ENCODE measurements around the gene LYST. TPM values are rescaled to one million over a fixed set of nuclear protein-coding genes. Genes with fewer than 3 reads are reported as not detected.

LYST gene
- total RNA-seq, 2 experiments from 2014 or later: 77.4 to 87.3 TPM

DNA sequence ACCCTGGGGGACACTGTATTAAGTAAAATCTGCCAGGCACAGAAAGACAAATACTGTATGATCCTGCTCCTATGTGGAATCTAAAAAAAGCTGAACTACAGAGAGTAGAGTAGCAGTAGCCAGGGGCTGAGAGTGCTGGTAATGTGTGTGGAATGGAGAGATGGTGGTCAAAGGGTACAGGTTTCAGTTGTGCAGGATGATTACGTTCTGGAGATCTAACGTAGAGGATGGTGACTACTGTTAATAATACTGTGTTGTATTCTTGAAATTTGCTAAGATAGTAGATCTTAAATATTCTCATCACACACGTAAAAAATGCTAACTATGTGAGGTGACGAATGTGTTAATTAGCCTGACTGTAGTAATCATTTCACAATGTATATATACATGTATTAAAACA is 177.3 kb downstream of the LYST start:
- Mint-ChIP-seq H3K9me3 (no peaks in the 10 kb centered on the region), H3K4me1 (ENCODE audit: low read depth) (no peaks in the 10 kb centered on the region), H3K27ac (no peak overlapping the region), H3K4me3 (no peak overlapping the region), H3K27me3 (no peaks in the 10 kb centered on the region), H3K36me3 (ENCODE audit: low read depth) (peaks cover 42% of the 10 kb centered on the region)
- ChIA-PET CTCF (no interaction called here), POLR2A (no interaction called here)
- TF ChIP-seq, protein P1, sequence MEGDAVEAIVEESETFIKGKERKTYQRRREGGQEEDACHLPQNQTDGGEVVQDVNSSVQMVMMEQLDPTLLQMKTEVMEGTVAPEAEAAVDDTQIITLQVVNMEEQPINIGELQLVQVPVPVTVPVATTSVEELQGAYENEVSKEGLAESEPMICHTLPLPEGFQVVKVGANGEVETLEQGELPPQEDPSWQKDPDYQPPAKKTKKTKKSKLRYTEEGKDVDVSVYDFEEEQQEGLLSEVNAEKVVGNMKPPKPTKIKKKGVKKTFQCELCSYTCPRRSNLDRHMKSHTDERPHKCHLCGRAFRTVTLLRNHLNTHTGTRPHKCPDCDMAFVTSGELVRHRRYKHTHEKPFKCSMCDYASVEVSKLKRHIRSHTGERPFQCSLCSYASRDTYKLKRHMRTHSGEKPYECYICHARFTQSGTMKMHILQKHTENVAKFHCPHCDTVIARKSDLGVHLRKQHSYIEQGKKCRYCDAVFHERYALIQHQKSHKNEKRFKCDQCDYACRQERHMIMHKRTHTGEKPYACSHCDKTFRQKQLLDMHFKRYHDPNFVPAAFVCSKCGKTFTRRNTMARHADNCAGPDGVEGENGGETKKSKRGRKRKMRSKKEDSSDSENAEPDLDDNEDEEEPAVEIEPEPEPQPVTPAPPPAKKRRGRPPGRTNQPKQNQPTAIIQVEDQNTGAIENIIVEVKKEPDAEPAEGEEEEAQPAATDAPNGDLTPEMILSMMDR (IDR thresholded peaks at IDR 0.05): no peak
- no peak for ATAC-seq
- DNase-seq: no peak
- intact Hi-C loops (cut with micrococcal nuclease): no loop called here

DNA sequence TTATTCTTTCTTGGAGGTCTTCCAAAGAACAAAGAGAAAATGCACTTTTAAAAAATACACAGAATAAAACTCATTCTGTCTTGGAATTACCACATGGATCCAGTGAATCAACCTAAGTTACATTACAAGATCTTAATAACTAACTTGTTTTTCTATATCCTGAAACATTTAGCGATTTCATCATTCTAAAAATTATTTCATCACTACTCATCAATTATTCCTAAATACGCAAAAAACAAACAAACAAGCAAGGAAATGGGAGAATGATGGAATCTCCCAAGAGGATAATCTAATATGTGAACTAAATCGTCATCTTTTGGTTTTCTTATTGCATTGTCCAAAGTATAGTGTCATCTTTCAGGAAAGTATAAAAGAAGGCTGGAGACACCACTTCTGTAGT is 178.6 kb downstream of the LYST start:
- Mint-ChIP-seq H3K27ac (no peak overlapping the region), H3K4me3 (no peak overlapping the region), H3K36me3 (ENCODE audit: low read depth) (peaks cover 45% of the 10 kb centered on the region), H3K4me1 (ENCODE audit: low read depth) (no peaks in the 10 kb centered on the region), H3K27me3 (no peaks in the 10 kb centered on the region), H3K9me3 (no peaks in the 10 kb centered on the region)
- ChIA-PET CTCF (no interaction called here), POLR2A (no interaction called here)
- TF ChIP-seq, protein P1 (IDR thresholded peaks at IDR 0.05): no peak
- DNase-seq (no peak), ATAC-seq (no peak)
- intact Hi-C loops (cut with micrococcal nuclease): no loop called here

DNA sequence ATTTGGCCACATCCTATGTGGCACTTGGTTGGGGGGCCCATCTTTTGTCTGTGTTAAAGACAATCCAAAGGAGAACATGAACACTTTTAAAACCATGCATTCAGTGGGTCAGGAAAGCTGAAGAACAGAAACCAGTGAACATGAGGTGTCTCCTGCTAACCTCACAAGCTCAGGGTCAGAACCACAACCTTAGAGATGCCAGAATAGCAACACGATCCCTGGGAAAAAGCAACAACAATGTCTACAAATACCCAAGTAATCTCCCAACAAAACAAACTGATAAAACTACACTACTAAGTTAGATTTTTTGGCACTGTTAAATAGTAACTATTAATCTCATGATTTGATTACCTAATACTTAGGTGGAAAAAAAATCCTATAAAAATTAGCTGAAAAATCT is 183.1 kb downstream of the LYST start:
- Mint-ChIP-seq H3K4me3 (no peak overlapping the region), H3K27me3 (no peaks in the 10 kb centered on the region), H3K4me1 (ENCODE audit: low read depth) (no peaks in the 10 kb centered on the region), H3K9me3 (no peaks in the 10 kb centered on the region), H3K27ac (no peak overlapping the region), H3K36me3 (ENCODE audit: low read depth) (peaks cover 62% of the 10 kb centered on the region)
- no peak for ATAC-seq
- intact Hi-C loops (cut with micrococcal nuclease): no loop called here
- TF ChIP-seq, protein P1 (IDR thresholded peaks at IDR 0.05): no peak
- CTCF ChIA-PET: interaction anchor here (1.0 kb wide), 2 partner anchors 9 to 82 kb away, joined by 3 read pairs; no protein-coding TSS in a partner anchor
- POLR2A ChIA-PET: interaction anchor here (0.7 kb wide), 1 partner anchor 11 kb away, joined by 4 read pairs; no protein-coding TSS in a partner anchor
- DNase-seq: no peak

DNA sequence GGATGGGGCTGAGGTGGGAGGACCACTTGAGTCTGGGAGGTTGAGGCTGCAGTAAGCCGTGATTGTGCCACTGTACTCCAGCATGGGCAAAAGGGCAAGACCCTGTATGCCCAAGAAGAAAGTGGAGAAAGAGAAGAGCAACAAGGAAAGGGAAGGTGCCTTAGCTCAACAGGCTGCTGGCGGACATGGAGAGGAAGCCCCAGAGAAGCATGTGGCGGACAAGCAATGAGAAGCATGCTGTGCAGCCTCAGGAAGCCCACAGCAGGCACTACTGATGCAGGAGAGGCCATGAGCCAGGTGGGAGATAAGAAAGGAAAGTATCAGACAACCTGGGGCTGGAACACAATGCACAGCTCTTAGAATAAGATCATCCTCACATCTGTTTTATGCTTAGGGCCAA is 184.5 kb downstream of the LYST start:
- no peak overlapping the region for H3K4me3 Mint-ChIP-seq
- no peaks in the 10 kb centered on the region for H3K4me1 Mint-ChIP-seq (ENCODE audit: low read depth)
- H3K27ac Mint-ChIP-seq: no peak overlapping the region
- no peak for DNase-seq
- no peak for ATAC-seq
- TF ChIP-seq, protein P1 (IDR thresholded peaks at IDR 0.05): no peak
- peaks cover 58% of the 10 kb centered on the region for H3K36me3 Mint-ChIP-seq (ENCODE audit: low read depth)
- H3K27me3 Mint-ChIP-seq: no peaks in the 10 kb centered on the region
- ChIA-PET POLR2A (no interaction called here), CTCF (interaction anchor here (1.0 kb wide), 1 partner anchor 290 kb away, joined by 3 read pairs; no protein-coding TSS in a partner anchor)
- H3K9me3 Mint-ChIP-seq: no peaks in the 10 kb centered on the region
- intact Hi-C loops (cut with micrococcal nuclease): no loop called here

DNA sequence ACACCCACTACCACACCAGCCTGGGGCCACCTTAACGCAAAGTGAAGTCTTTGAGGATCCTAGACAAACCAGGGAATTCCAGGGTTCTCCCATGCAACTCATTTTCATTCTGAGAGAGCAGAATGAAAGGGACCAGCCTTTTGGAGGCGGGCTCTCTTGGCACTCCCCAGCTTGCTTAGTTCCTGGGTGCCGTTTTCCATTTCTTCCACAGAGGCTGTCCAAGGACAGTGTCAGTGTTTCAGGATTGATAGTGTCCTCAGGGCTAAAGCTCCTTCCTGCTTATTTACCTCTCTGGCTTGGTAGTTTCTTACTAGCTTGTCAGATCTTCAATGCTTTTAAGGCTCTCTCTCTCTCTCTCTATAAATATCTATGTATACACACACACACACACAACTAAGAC is 187.1 kb downstream of the LYST start:
- ChIA-PET CTCF (interaction anchor here (1.0 to 1.5 kb wide), 3 partner anchors 22 to 105 kb away, joined by 3 to 5 read pairs (median 3); no protein-coding TSS in a partner anchor), POLR2A (no interaction called here)
- intact Hi-C loops (cut with micrococcal nuclease): no loop called here
- H3K4me1 Mint-ChIP-seq (ENCODE audit: low read depth): no peaks in the 10 kb centered on the region
- no peak for ATAC-seq
- H3K27me3 Mint-ChIP-seq: no peaks in the 10 kb centered on the region
- TF ChIP-seq, protein P1 (IDR thresholded peaks at IDR 0.05): no peak
- H3K36me3 Mint-ChIP-seq (ENCODE audit: low read depth): peaks cover 69% of the 10 kb centered on the region
- no peak overlapping the region for H3K27ac Mint-ChIP-seq
- peaks cover 15% of the 10 kb centered on the region for H3K9me3 Mint-ChIP-seq
- H3K4me3 Mint-ChIP-seq: no peak overlapping the region
- DNase-seq: no peak
